Mesodermal cell (in vitro differentiated cells): ENCODE measurements around the gene ADAMTS17.

Experiments used
- H3K27ac ChIP-seq: 2 replicates; pipeline ENCODE4 v1.7.0; 2013; ENCODE audit warnings: mild to moderate bottlenecking, low read depth, low read length, moderate library complexity; ENCODE audit not compliant: severe bottlenecking
- H3K36me3 ChIP-seq: 2 replicates; pipeline ENCODE4 v1.7.1; 2013; ENCODE audit warnings: mild to moderate bottlenecking, low read length, moderate library complexity; ENCODE audit not compliant: control insufficient read depth, insufficient read depth
- H3K4me1 ChIP-seq: one replicate; pipeline ENCODE4 v1.7.1; 2013; ENCODE audit warnings: mild to moderate bottlenecking, low read length; ENCODE audit not compliant: insufficient read depth, control insufficient read depth, poor library complexity, severe bottlenecking
- H3K4me3 ChIP-seq: 2 replicates; pipeline ENCODE4 v1.7.0; 2013; ENCODE audit warnings: low read length, control low read depth, mild to moderate bottlenecking; ENCODE audit not compliant: insufficient read depth, poor library complexity, severe bottlenecking; ENCODE audit errors: extremely low read depth
- H3K9me3 ChIP-seq: 2 replicates; pipeline ENCODE4 v1.7.1; 2013; ENCODE audit warnings: mild to moderate bottlenecking, low read length, moderate library complexity; ENCODE audit not compliant: control insufficient read depth
- WGBS, 2 experiments: methylation state at CpG; one replicate each; pipeline ENCODE4 v1.1.5; 2013; ENCODE audit warnings: missing lambda C conversion rate in 2 of 2; ENCODE audit not compliant: insufficient coverage in 2 of 2; 5-methylcytosine and 5-hydroxymethylcytosine counted together

The ADAMTS17 gene

DNA sequence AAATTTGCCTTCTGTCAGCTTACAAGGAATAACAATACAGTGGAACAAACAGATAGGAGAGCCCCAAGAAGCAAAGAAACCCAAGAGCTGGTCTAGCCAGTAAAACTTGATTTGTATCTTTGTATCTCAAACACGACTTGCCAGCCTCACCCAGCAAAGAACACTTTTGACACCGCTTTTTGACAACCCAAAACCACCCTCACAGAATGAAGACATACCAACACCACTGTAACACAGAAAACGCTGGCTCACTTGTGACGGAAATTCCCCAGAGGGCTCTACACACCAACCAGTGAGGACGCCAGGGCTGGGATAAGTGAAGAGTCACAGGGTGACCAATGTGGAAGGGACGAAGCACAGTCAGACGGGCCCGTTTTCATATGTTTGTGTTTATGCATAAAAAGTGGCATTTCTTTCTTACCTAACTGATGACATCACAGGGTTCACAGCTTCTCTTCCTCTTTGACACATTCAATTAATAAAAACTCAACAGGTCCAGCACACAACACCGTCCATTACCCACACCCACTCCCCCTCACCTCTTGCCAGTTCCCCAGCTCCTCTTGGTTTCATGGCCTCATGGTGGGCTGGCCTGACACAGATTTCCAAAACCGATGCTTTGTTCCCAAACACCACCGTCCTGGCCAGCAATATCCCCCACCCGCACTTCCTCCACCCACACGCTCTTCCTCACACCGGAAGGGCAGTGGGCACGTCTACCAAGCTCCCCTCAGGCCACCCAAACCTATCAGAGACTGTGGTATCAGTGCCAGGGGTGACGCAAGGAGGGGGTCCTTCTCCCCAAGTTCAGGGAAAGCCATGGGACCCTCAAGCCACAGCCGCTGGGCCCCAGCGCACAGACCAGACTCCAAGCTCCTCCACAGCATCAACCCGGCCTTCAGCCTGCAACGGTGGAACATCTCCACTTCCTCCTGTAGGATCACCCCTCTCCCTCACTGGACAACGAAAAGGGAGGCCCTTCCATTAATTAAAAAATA lies 94.2 kb downstream of the ADAMTS17 start:
- Histone ChIP-seq H3K36me3 (no peaks in the 10 kb centered on the region), H3K27ac (no peak overlapping the region)
- WGBS, 2 experiments = 89 to 93% methylated on average over 11 to 16 of the region's 21 CpGs

GRCh38 chr15:100245855-100246254 lies 95.9 kb downstream of the ADAMTS17 start:
- no peaks in the 10 kb centered on the region for H3K4me1 ChIP-seq
- H3K36me3 ChIP-seq = no peaks in the 10 kb centered on the region
- WGBS, 2 experiments = 74 to 84% methylated on average over 8 to 9 of the region's 11 CpGs
- no peak overlapping the region for H3K4me3 ChIP-seq
- H3K27ac ChIP-seq = no peak overlapping the region
- H3K9me3 ChIP-seq = no peaks in the 10 kb centered on the region

More for the DNA sequence above, 94.2 kb downstream of the ADAMTS17 start:
- H3K4me3 ChIP-seq = no peak overlapping the region
- no peaks in the 10 kb centered on the region for H3K4me1 ChIP-seq
- H3K9me3 ChIP-seq = no peaks in the 10 kb centered on the region

DNA sequence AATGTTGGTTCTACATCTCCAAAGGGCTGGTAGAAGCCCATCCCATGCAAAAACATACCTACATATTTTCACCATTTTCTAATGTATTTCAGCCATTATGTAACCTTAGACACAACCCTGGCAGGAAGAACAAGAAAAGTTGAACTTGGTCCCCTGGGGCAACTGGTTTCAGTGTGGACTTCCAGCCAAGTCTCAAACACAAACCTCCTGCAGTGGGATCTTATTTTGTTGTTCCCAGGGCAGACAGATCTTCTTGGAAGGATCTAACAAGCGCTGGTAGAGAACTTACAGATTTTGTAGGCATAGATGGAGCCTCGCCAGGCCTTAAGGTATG lies 96.3 kb downstream of the ADAMTS17 start:
- 90 to 93% methylated on average over 2 of the region's 2 CpGs for WGBS, 2 experiments
- Histone ChIP-seq H3K36me3 (no peaks in the 10 kb centered on the region), H3K4me1 (no peaks in the 10 kb centered on the region), H3K27ac (no peak overlapping the region), H3K9me3 (no peaks in the 10 kb centered on the region), H3K4me3 (no peak overlapping the region)

GRCh38 chr15:100244796-100245486 lies 96.8 kb downstream of the ADAMTS17 start:
- Histone ChIP-seq H3K9me3 (no peaks in the 10 kb centered on the region), H3K27ac (no peak overlapping the region), H3K4me3 (no peak overlapping the region), H3K36me3 (no peaks in the 10 kb centered on the region), H3K4me1 (no peaks in the 10 kb centered on the region)
- WGBS, 2 experiments = 85 to 92% methylated on average over 9 to 10 of the region's 10 CpGs

DNA sequence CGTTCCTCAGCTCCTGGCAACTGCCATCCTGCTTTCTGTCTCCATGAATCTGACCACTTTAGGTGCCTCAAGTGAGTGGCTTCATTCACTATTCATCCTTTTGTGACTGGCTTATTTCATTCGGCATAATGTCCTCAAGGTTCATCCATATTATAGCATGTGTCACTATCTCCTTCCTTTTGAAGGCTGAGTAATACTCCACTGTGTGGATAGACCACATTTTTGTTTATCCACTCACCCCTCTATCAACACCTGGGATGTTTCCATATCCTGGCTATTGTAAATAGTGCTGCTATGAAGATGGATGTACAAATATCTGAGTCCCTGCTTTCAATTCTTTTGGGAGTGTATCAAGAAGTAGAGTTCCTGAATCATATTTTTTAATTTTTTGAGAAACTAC lies 98.8 kb downstream of the ADAMTS17 start:
- H3K27ac ChIP-seq = no peak overlapping the region
- no peaks in the 10 kb centered on the region for H3K4me1 ChIP-seq
- H3K9me3 ChIP-seq = no peaks in the 10 kb centered on the region
- H3K36me3 ChIP-seq = no peaks in the 10 kb centered on the region
- WGBS, 2 experiments = 89 to 100% methylated on average over 2 of the region's 2 CpGs
- H3K4me3 ChIP-seq = no peak overlapping the region

DNA sequence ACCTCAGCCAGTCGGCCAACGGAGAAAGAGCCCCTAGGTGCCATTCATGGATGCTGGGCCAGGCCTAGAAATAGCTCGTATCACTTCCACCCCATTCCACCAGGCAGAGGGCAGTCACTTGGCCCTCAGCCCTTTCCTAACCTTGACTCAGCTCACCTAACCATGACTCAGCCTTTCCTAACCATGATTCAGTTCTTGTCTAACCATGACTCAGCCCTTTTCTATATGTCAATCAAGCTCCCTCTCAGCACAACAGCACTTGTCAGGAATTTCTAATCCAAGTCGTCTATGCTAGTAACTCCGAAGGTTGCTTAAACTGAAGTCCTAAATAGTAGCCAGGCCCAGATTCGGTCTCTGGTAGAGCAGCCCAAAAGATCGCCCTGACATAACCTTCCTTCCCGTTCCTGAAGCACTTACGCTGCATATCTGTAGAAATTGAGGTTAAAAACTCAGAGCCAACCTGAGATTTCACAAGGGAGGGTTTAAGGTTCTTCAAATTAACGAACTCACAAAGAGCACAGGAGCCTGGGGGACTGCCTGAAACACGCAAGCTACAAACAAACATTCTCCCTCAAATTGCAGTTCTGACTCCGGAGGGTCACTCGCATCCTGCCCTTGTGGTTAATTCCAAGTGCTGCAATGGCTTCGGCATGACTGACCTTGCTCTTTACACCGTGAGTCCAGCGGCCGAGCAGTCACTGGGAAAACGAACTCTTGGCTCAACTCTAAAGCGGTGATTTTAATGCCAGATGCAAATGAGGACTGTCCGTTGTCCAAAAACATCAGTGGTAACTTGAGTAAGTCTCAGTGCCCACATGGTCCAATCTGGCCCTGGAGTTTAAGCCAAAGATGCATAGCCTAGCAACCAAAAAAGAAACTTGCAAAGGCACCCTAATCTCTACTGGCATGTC lies 99.9 kb downstream of the ADAMTS17 start:
- Histone ChIP-seq H3K9me3 (no peaks in the 10 kb centered on the region), H3K4me1 (no peaks in the 10 kb centered on the region), H3K36me3 (no peaks in the 10 kb centered on the region), H3K27ac (no peak overlapping the region), H3K4me3 (no peak overlapping the region)
- WGBS, 2 experiments = 86 to 88% methylated on average over 18 to 20 of the region's 20 CpGs

GRCh38 chr15:100236981-100237720 lies 104.6 kb downstream of the ADAMTS17 start:
- no peaks in the 10 kb centered on the region for H3K4me1 ChIP-seq
- no peaks in the 10 kb centered on the region for H3K36me3 ChIP-seq
- H3K4me3 ChIP-seq = no peak overlapping the region
- WGBS, 2 experiments = 84 to 87% methylated on average over 15 of the region's 15 CpGs
- no peaks in the 10 kb centered on the region for H3K9me3 ChIP-seq
- H3K27ac ChIP-seq = no peak overlapping the region

- Histone ChIP-seq H3K4me3 (no peak overlapping the region), H3K36me3 (no peaks in the 10 kb centered on the region), H3K27ac (no peak overlapping the region), H3K4me1 (no peaks in the 10 kb centered on the region), H3K9me3 (no peaks in the 10 kb centered on the region)
- 95 to 96% methylated on average over 14 to 15 of the region's 15 CpGs for WGBS, 2 experiments
These were observed 106.7 kb downstream of the ADAMTS17 start for GRCh38 chr15:100235030-100235617.

GRCh38 chr15:100234158-100235029 lies 107.4 kb downstream of the ADAMTS17 start:
- Histone ChIP-seq H3K27ac (no peak overlapping the region), H3K9me3 (no peaks in the 10 kb centered on the region), H3K4me3 (no peak overlapping the region), H3K36me3 (no peaks in the 10 kb centered on the region), H3K4me1 (no peaks in the 10 kb centered on the region)
- 93 to 94% methylated on average over 18 to 19 of the region's 20 CpGs for WGBS, 2 experiments
